AG04449 (cell line): ENCODE data around the gene AKAP8.

Experiments
- CTCF ChIA-PET: fragments of 350-600 bp; formaldehyde crosslinking; extraction: SDS; loops from one replicate; lab custom pipeline; 2021; ENCODE audit warnings: antibody characterized with exemption; lab: Yijun Ruan, JAX
- POLR2A ChIA-PET: fragments of 400-600, 350-600 bp; formaldehyde crosslinking; extraction: SDS; loops from one replicate; lab custom pipeline; 2020; ENCODE audit warnings: antibody characterized with exemption, inconsistent platforms; lab: Yijun Ruan, JAX
- DNase-seq: peaks from one replicate; pipeline ENCODE4 v3.0.0-alpha.2; 2010; ENCODE audit warnings: low read depth, low spot score
- H3K4me3 ChIP-seq: 2 replicates; pipeline ENCODE4 v1.5.1; 2011; ENCODE audit warnings: low read depth, mild to moderate bottlenecking, control low read depth, low read length
- CTCF ChIP-seq: IDR thresholded peaks from one replicate; pipeline ENCODE4 v1.5.1; 2011; ENCODE audit warnings: mild to moderate bottlenecking, moderate library complexity, low read length, control low read depth, inconsistent platforms; ENCODE audit not compliant: insufficient read depth; ENCODE audit errors: missing control alignments

Gene AKAP8

GRCh38 chr19:15379083-15379998 lies at the start of gene AKAP8:
Gene AKAP8, minus strand, starts transcription at chr19:15379787. Its CDS starts 56 bp downstream, at chr19:15379731.
- DNase-seq: peak; percentile 87
- ChIA-PET POLR2A (interaction anchor here (0.8 to 3.2 kb wide), 9 partner anchors 12 to 271 kb away, joined by 3 to 26 read pairs (median 4); partner anchors contain the start of gene AKAP8L), CTCF (interaction anchor here (0.9 to 1.6 kb wide), 9 partner anchors 9 to 287 kb away, joined by 3 to 7 read pairs (median 4); no protein-coding TSS in a partner anchor)
- H3K4me3 ChIP-seq: peak within 1 kb of the TSS; percentile 98
- TF ChIP-seq CTCF: no peak

- ChIA-PET POLR2A (no interaction called here), CTCF (interaction anchor here (0.9 to 6.3 kb wide), 2 partner anchors 8 to 10 kb away, joined by 3 to 39 read pairs; partner anchors contain the start of gene AKAP8L)
- no peak overlapping the region for H3K4me3 ChIP-seq
- DNase-seq: no peak
- no peak for TF ChIP-seq CTCF
Measured at GRCh38 chr19:15427991-15428471, 48.4 kb upstream of the AKAP8 start.

GRCh38 chr19:15427350-15427700 lies 47.7 kb upstream of the AKAP8 start:
- no peak for DNase-seq
- ChIA-PET POLR2A (no interaction called here), CTCF (no interaction called here)
- TF ChIP-seq CTCF: no peak
- no peak overlapping the region for H3K4me3 ChIP-seq

GRCh38 chr19:15426485-15427349 lies 47.1 kb upstream of the AKAP8 start:
- H3K4me3 ChIP-seq: no peak overlapping the region
- TF ChIP-seq CTCF: no peak
- no peak for DNase-seq
- CTCF ChIA-PET: no interaction called here
- POLR2A ChIA-PET: no interaction called here

GRCh38 chr19:15425321-15425950 lies 45.8 kb upstream of the AKAP8 start:
- CTCF ChIA-PET: no interaction called here
- no peak overlapping the region for H3K4me3 ChIP-seq
- no peak for TF ChIP-seq CTCF
- POLR2A ChIA-PET: no interaction called here
- DNase-seq: no peak
